ENCODE results near the gene PRDM10.

GRCh38 chr11:130034236-130034635, 31.6 kb upstream of the PRDM10 start:
- no peak for TF ChIP-seq CTCF (IDR thresholded peaks at IDR 0.05)
- TF ChIP-seq POLR2A (IDR thresholded peaks at IDR 0.05; ENCODE audit: low read depth) = no peak
